Spleen (tissue), 11 donors: Measurements from ENCODE around the gene CPSF4L. TPM values are rescaled to one million over a fixed set of nuclear protein-coding genes. Genes with fewer than 3 reads are reported as not detected.

Experiments
- DNase-seq: peaks from one replicate; pipeline ENCODE4 v3.0.0-alpha.2; 2020
- H3K27ac ChIP-seq, 8 donors: fragments of 200-600 bp; sonication (generic) in 7 of 8; 1 replicate in 4 of 8; 2 replicates in 4 of 8; pipeline versions ENCODE4 v1.5.0 to v1.8.0; 2016 to 2021; ENCODE audit warnings: inconsistent platforms in 4 of 8, mild to moderate bottlenecking in 4 of 8, moderate library complexity in 1 of 8
- H3K27me3 ChIP-seq, 7 donors: fragments of 200-600 bp; sonication (generic) in 6 of 7; replicated peaks in 1 of 7; 1 replicate in 4 of 7; 2 replicates in 3 of 7; pipeline versions ENCODE4 v1.5.0 to v1.8.0; 2016 to 2021; ENCODE audit warnings: inconsistent platforms in 3 of 7, mild to moderate bottlenecking in 1 of 7
- H3K36me3 ChIP-seq, 6 donors: fragments of 200-600 bp; sonication (generic) in 5 of 6; 1 replicate in 4 of 6; 2 replicates in 2 of 6; pipeline versions ENCODE4 v1.5.0 to v1.8.0; 2016 to 2021; ENCODE audit warnings: inconsistent platforms in 2 of 6
- H3K4me1 ChIP-seq, 6 donors: fragments of 200-600 bp; sonication (generic) in 5 of 6; 1 replicate in 3 of 6; 2 replicates in 3 of 6; pipeline versions ENCODE4 v1.5.0 to v1.8.0; 2016 to 2021; ENCODE audit warnings: inconsistent platforms in 3 of 6
- H3K4me3 ChIP-seq, 8 donors: fragments of 200-600 bp; sonication (generic) in 7 of 8; 1 replicate in 4 of 8; 2 replicates in 4 of 8; pipeline versions ENCODE4 v1.5.0 to v1.8.0; 2016 to 2021; ENCODE audit warnings: inconsistent platforms in 4 of 8, mild to moderate bottlenecking in 4 of 8, moderate library complexity in 2 of 8
- H3K9me3 ChIP-seq, 8 donors: fragments of 200-600 bp; sonication (generic) in 7 of 8; 1 replicate in 4 of 8; 2 replicates in 4 of 8; pipeline versions ENCODE4 v1.5.0 to v1.8.0; 2016 to 2021; ENCODE audit warnings: inconsistent platforms in 4 of 8
- CTCF ChIP-seq, 11 experiments: fragments of 200-600 bp in 7 of 11; fragments of 450-650 bp in 4 of 11; sonication (generic) in 4 of 11; IDR thresholded peaks in 8 of 11; conservative IDR thresholded peaks in 3 of 11; 1 replicate in 7 of 11; 2 replicates in 4 of 11; pipeline versions ENCODE4 v1.4.0 to v1.8.0; 2016 to 2021; ENCODE audit warnings: antibody characterized with exemption in 11 of 11, inconsistent platforms in 4 of 11, mild to moderate bottlenecking in 1 of 11
- POLR2A ChIP-seq, 3 donors: fragments of 450-650 bp; IDR thresholded peaks; one replicate each; pipeline ENCODE4 v1.5.1; 2017; ENCODE audit warnings: antibody characterized with exemption in 3 of 3, mild to moderate bottlenecking in 1 of 3
- POLR2AphosphoS5 ChIP-seq, 3 donors: sonication (generic); formaldehyde crosslinking; IDR thresholded peaks; one replicate each; pipeline ENCODE4 v1.5.1; 2017; ENCODE audit warnings: antibody characterized with exemption in 3 of 3
- WGBS, 5 donors: extraction: QIAGEN DNeasy Blood & Tissue Kit in 3 of 5; methylation state at CpG; one replicate each; pipeline versions ENCODE4 v1.1.5 to v1.1.7; 2013 to 2018; 5-methylcytosine and 5-hydroxymethylcytosine counted together
- intact Hi-C: fragments of 100-400 bp; cut with DNase I; formaldehyde crosslinking; loops from one replicate; pipeline ENCODE4 v1.15.0; 2023; ENCODE audit warnings: low total_unique reads
- polyA plus RNA-seq, 3 donors: library from polyadenylated mRNA; stranded (reverse); fragments of 200-250 nt; gene quantifications; one replicate each; pipeline ENCODE4 v1.2.1, GENCODE V29; 2013
- total RNA-seq, 7 donors: library from RNA; depleted of rRNA in 3 of 7; stranded (reverse); fragments of >200 nt in 3 of 7; fragmentation: NEBNext Ultra II Directional in 4 of 7; extraction: Animal tissue kit (Norgen Biotek cat#: 25700) in 4 of 7; gene quantifications; one replicate each; pipeline versions ENCODE4 v1.1.0 to v1.2.1, GENCODE V29; 2016 to 2021
- donor health status: healthy with polysubstance abuse.
- donor health status: DM: no; HTN: no; CAD: no; lungs with moderate emphysema.
- donor health status: DM: no; HTN: no; CAD: no.
- donor health status: Bipolar disorder and iron deficiency.
- donor health status: healthy.
- donor health status: DM: no; HTN: no; CAD: no.
- donor health status: DM: yes; HTN: yes; CAD: no.

The CPSF4L gene
- total and polyA plus RNA-seq, 10 donors = not detected

DNA sequence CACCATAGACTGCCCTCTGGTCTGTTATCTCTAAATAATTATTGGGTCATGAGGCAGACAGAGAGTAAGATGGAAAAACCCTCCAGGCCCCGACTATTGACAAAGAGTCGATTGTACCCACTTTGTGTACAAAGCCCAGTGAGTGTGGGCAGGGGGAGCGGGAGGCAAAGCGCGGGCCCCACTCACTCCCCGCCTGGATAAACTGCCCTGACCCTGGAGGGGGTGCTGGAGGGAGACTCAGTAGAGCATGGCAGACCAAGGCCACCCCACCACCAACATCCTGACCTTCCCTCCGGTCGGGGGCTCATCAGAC lies 11.2 kb upstream of the CPSF4L start:
- no peaks in the 10 kb centered on the region for H3K4me1 ChIP-seq
- H3K27ac ChIP-seq = no peak overlapping the region
- H3K36me3 ChIP-seq = no peaks in the 10 kb centered on the region
- peaks cover 0 to 5% (median 0%) of the 10 kb centered on the region in 8 donors for H3K9me3 ChIP-seq
- no peak overlapping the region for H3K4me3 ChIP-seq
- no peak for TF ChIP-seq POLR2A (IDR thresholded peaks at IDR 0.05)
- no peak for TF ChIP-seq POLR2AphosphoS5 (IDR thresholded peaks at IDR 0.05)
- no peak for TF ChIP-seq CTCF (IDR thresholded peaks at IDR 0.05 in 8 of 11, conservative IDR thresholded peaks at IDR 0.05 in 3 of 11)
- WGBS, 5 donors = 80 to 89% (median 87%) methylated on average over 8 of the region's 8 CpGs
- no peak for DNase-seq
- H3K27me3 ChIP-seq = no peaks in the 10 kb centered on the region
- intact Hi-C loops = no loop called here

- no peak overlapping the region for H3K27ac ChIP-seq
- intact Hi-C loops = no loop called here
- H3K9me3 ChIP-seq = peaks cover 0 to 5% (median 0%) of the 10 kb centered on the region in 8 donors
- no peak for DNase-seq
- H3K27me3 ChIP-seq = no peaks in the 10 kb centered on the region
- H3K4me3 ChIP-seq = no peak overlapping the region
- WGBS, 5 donors = 78 to 82% (median 80%) methylated on average over 9 of the region's 9 CpGs
- TF ChIP-seq POLR2AphosphoS5 (IDR thresholded peaks at IDR 0.05) (no peak), CTCF (IDR thresholded peaks at IDR 0.05 in 8 of 11, conservative IDR thresholded peaks at IDR 0.05 in 3 of 11) (no peak), POLR2A (IDR thresholded peaks at IDR 0.05) (no peak)
- H3K4me1 ChIP-seq = no peaks in the 10 kb centered on the region
- no peaks in the 10 kb centered on the region for H3K36me3 ChIP-seq
Observed at GRCh38 chr17:73271072-73271471, 9.4 kb upstream of the CPSF4L start.

DNA sequence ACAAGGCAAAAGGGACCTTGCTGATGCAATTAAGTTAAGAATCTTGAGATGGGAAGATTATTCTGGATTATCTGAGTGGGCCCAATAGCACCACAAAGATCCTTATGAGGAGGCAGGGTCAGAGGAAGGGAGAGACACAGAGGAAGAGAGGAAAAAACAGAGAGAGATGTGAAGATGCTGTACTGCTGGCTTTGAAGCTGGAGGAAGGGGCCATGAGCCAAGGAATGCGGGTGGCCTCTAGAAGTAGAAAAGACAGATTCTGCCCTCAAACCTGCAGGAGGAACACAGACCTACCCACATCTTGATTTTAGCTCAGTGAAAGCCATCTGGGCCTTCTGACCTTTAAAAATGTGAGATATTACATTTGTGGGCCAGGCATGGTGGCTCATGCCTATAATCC lies 8.1 kb upstream of the CPSF4L start:
- no peak for TF ChIP-seq POLR2A (IDR thresholded peaks at IDR 0.05)
- no peak for TF ChIP-seq CTCF (IDR thresholded peaks at IDR 0.05 in 8 of 11, conservative IDR thresholded peaks at IDR 0.05 in 3 of 11)
- TF ChIP-seq POLR2AphosphoS5 (IDR thresholded peaks at IDR 0.05) = no peak
- WGBS, 5 donors = 0 to 100% (median 100%) methylated on average over 1 of the region's 1 CpG
- no peak overlapping the region for H3K27ac ChIP-seq
- no peaks in the 10 kb centered on the region for H3K36me3 ChIP-seq
- H3K4me1 ChIP-seq = no peaks in the 10 kb centered on the region
- DNase-seq = no peak
- no peaks in the 10 kb centered on the region for H3K27me3 ChIP-seq
- intact Hi-C loops = no loop called here
- H3K9me3 ChIP-seq = peaks cover 0 to 5% (median 0%) of the 10 kb centered on the region in 8 donors
- H3K4me3 ChIP-seq = no peak overlapping the region

DNA sequence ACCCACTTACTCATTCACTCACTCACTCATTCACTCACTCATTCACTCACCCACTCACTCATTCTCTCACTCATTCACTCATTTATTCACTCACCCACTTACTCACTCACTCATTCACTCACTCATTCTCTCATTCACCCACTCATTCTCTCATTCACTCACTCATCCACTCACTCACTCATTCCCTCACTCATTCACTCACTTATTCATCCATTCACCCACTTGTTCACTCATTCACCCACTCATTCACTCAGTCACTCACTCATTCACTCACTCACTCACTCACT lies 7.6 kb upstream of the CPSF4L start:
- intact Hi-C loops = no loop called here
- H3K27me3 ChIP-seq = no peaks in the 10 kb centered on the region
- H3K36me3 ChIP-seq = no peaks in the 10 kb centered on the region
- no peaks in the 10 kb centered on the region for H3K4me1 ChIP-seq
- no peak for DNase-seq
- no peak overlapping the region for H3K27ac ChIP-seq
- peaks cover 0 to 5% (median 0%) of the 10 kb centered on the region in 8 donors for H3K9me3 ChIP-seq
- TF ChIP-seq POLR2A (IDR thresholded peaks at IDR 0.05) (no peak), POLR2AphosphoS5 (IDR thresholded peaks at IDR 0.05) (no peak), CTCF (IDR thresholded peaks at IDR 0.05 in 8 of 11, conservative IDR thresholded peaks at IDR 0.05 in 3 of 11) (no peak)
- H3K4me3 ChIP-seq = no peak overlapping the region
